Activated CD8-positive, alpha-beta memory T cell treated with anti-CD3 and anti-CD28 coated beads for 1 hour (primary cell): ENCODE measurements around the gene XIST.
"Not testable (repeated sequence)": the region's sequence is repeated elsewhere in the genome, so short reads cannot be mapped to it uniquely, and the experiment has no call there.

Source experiments
- DNase-seq, 2 donors: peaks; one replicate each; pipeline ENCODE4 v3.0.0-alpha.2; 2020; ENCODE audit warnings: low read depth in 1 of 2; ENCODE audit errors: extremely low read depth in 1 of 2

The XIST gene

DNA sequence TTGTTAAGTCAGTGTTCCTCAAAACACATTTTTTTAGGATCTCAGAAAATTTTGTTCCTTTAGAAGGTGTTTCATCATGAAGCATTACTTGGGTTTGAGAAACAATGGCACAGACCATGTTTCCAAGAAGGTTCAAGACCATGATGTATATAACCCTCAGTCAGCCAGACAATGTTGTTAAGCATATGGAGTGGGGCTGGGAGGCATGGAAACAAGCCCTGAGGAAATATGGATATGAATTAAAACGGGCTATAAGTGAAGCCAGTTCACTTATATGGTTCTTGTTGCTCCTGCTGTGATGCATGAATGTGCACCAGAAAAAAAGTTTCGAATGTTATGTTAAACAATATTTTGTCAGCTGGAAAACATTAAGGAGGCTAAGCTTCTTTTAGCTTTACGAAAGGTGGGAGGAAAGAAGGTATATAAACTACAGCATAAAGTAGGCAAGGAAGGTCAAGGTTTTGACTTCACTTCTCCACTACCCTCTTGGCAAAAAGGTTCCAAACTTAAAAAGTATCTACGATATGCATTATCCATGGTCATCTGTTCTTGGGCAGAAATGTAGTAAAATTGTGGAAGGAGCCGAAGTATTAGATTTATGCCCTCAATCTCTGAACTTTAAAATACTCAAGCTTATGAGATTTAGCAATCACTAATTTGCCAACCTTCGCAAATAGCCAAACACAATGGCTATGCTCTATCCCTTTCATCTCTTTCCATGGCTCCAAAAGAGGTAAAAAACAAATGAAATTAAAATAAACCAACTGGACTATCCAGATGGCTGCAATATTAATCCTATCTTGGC lies 12.2 kb downstream of the XIST start:
- no peak for DNase-seq

- DNase-seq, result no peak
These were observed 13.4 kb downstream of the XIST start for GRCh38 chrX:73839152-73839551.

- DNase-seq, result no peak
These were observed 14.4 kb downstream of the XIST start for GRCh38 chrX:73838123-73838522.

DNA sequence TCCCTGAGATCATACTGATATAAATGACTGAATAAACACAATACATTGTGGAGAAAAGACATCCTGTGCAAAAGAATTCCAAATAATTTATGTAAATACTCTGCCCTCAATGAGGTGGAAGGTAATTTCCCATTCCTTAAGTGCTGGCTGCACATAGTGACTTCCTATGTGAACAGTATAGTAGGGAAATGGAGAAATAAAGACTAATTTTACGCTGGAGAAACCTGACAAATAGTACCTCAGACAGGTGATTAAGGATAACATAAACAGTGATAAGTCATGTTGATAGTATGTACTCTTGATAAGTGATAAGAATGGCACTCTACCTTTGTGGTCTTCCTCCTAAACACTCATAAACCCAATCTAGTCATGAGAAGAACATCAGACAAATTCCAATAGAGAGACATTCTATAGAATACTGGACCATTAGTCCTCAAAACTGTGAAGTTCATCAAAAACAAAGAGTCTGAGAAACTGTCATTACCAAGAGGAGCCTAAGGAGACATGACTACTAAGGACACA lies 15.5 kb downstream of the XIST start:
- no peak for DNase-seq

- no peak for DNase-seq
These were observed 18.3 kb downstream of the XIST start for GRCh38 chrX:73834219-73834618.

DNA sequence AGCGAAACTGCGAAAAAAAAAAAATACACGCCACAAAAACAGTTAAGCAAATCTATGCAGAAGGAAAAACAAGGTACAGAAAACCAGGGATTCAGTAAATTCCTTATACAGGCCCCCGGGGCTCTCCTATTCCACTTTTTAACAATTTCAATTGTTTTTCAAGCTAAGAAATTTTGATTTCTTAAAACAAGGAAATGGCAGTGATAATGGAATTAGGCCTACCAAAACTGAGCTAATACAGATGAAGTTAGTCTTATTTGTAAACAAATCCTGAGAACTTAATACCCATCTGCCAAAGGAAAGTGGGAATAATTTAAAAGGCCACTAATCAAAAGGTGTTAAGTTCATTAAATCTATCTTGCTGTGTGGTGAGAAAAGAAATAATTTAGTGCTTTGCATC lies 20.2 kb downstream of the XIST start:
- DNase-seq, result no peak

DNA sequence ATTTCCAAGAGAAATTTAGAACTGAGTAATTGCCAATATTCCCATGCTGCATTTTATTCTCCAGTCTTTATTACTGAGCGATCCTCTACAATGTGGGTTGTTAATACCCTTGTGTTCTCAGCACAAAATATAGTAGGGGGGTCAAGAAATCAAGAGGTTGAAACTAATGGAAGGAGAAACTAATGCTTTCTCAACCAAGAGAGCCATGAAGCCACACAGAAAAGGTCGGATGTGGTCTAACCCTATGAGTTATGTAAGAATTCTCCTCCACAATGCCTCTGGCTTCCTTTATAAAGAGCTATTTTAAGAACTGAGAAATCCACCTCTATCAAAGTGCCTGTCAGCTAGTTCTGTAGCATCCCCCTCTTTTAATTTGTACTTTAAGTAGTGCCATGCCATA lies 21.0 kb downstream of the XIST start:
- no peak for DNase-seq

DNA sequence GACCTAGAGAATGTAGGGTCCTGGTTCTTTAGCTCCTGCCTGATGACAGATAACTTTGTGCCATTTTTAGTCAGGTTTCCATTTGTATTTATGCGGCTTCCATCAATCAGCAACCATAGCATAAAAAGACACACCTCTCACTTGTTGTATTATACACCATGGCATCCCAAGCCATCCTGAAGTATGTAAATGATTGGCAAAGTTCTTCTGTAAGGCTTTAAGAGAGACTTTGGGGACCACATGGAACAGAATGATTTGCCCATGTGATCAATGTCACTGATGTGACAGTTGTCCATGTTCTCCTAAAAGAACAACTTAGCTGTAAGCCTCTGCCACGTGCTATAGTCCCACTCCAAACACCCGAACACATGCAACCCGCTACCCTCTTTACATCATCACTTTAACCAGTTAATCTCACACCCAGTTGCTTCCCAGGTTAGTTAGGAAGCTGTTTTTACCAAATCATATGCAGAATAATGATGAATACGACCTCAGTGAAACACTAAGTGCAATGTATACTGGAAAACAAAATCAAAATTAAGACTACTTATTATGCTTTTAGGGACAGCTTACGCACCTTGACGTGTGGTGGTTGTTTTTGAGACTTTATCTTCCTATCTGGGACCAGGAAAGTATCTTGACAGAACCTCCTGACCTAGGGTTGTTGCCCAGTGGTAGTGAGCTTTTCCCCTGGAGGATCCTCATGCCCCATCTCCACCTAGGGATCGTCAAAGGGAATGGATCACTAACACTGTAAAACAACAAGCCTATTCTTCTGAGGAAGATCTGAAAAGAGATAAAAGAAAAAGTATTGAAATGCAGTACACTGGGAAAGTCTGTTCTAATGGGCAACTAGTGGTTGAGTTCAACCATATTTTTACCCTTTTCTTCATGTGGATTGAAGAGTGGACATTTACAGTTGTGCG lies 21.8 kb downstream of the XIST start:
- no peak for DNase-seq

DNA sequence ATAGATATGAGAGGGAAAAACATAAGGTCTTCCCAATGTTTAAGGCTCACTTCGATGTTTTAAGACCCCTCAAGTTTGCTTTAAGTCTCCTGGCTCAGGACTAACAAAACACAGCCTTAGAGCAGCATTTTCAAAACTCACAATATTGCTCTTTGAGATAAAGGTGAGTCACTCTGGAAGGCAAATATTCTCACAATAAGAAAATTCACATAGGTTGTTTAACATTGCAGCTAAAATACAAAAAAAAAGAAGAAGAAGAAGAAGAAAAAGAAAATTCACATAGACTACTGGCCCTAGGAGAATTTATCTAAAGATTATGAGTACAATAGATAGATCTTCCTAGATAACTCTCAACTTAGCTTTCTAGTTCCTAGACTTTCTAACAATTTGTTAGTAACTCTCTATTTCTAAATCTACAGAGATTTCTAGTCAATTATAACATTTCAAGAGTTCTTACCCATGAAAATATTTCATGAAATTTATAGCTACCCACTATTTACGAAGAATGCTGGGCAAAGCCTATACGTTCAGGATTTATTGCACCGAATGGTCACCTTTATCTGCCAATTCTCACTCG lies 22.5 kb downstream of the XIST start:
- no peak for DNase-seq

- no peak for DNase-seq
These were observed 24.3 kb downstream of the XIST start for GRCh38 chrX:73828080-73828720.

DNA sequence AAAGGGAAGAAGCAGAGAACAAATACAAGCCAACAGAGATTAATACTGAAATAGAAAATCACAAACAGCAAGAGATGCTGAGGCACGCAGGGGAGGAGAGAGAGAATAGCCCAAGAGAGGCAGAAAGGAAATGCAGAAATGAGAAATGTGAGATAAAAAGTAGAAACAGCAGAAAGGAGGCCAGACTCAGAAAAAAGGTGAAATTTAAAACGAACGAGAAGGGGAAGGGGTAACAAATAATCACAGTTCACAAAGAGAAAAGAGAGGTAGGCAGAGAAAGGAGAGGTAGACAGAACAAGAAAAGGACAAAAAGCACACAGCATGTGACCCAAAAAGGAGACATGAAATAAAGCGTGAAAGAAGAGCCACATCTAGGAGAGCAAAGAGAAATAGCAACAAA lies 25.1 kb downstream of the XIST start:
- DNase-seq, result no peak

GRCh38 chrX:73826996-73827395 lies 25.5 kb downstream of the XIST start:
- DNase-seq, result no peak

GRCh38 chrX:73825569-73825968 lies 26.9 kb downstream of the XIST start:
- no peak for DNase-seq

- no peak for DNase-seq
These were observed 29.0 kb downstream of the XIST start for GRCh38 chrX:73823473-73824004.

GRCh38 chrX:73822775-73823174 lies 29.7 kb downstream of the XIST start:
- no peak for DNase-seq

GRCh38 chrX:73821921-73822559 lies 30.5 kb downstream of the XIST start:
- DNase-seq, result no peak

- not testable (repeated sequence) for DNase-seq
These were observed 32.5 kb downstream of the XIST start for GRCh38 chrX:73819864-73820558.

DNA sequence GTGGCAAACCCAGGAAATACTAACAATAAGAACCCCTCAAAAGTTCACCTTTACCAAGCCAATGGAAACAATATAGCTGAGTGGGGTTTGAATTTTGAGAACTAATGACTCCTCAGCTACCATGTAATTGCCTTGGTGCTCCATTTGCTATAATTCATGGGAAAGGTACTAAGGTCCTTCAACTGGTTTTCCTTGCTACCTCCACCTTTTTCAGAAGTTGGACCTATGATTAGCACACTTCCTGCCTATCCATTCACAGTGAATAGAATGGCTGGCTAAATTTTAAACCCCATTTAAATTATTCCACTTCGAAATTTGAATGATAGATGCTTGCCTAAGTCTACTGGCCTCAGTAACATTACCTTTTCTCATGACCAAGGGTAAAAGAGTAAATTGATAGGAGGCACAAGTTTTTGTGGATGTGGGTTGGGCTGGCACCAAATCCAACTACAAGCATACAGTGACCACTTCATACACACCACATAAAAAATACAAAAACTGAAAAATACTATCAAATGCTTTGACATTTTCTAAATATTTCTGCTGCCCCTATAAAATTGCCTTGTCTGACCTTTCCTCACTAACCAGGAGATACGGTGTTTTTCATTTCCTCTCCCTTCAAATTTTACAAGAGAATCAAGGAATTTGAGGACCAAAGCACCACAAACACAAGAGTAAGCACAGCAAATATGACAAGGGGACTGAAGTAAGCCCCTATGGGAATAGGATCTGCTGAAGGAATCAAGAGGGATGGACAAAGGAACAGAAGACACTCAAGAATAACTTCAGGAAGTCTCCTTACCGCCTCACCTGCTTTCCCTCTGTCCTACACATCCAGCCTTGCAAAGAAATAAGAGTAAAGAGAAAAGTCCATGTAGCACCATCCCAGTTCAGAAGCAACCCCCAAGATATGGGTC lies 34.1 kb downstream of the XIST start:
- no peak for DNase-seq
